Activated T-helper 2 cell treated with anti-CD3 and anti-CD28 coated beads, Interferon-gamma antibody, Interleukin-2, Interleukin-4, amounts not matched to agents 10 μg/mL and 5 μg/mL and 100 μg/mL, durations not matched to agents 14 hours and 24 hours and 36 hours (primary cell): Measurements from ENCODE around the gene ATF7IP. TPM values are rescaled to one million over a fixed set of nuclear protein-coding genes. Genes with fewer than 3 reads are reported as not detected.

Source experiments
- DNase-seq: peaks from one replicate; pipeline ENCODE4 v3.0.0; 2021; ENCODE audit warnings: low spot score
- H3K27ac Mint-ChIP-seq: one replicate; pipeline ENCODE4 v1.8.0; 2021; ENCODE audit warnings: mixed read lengths
- H3K27me3 Mint-ChIP-seq: one replicate; pipeline ENCODE4 v1.8.0; 2021; ENCODE audit warnings: low read depth, mixed read lengths
- H3K36me3 Mint-ChIP-seq: one replicate; pipeline ENCODE4 v1.8.0; 2021; ENCODE audit warnings: low read depth, mixed read lengths
- H3K4me1 Mint-ChIP-seq: one replicate; pipeline ENCODE4 v1.8.0; 2021; ENCODE audit warnings: low read depth, mixed read lengths
- H3K4me3 Mint-ChIP-seq: one replicate; pipeline ENCODE4 v1.8.0; 2021; ENCODE audit warnings: low read depth, mild to moderate bottlenecking, moderate library complexity, mixed read lengths
- H3K9me3 Mint-ChIP-seq: one replicate; pipeline ENCODE4 v1.8.0; 2021; ENCODE audit warnings: mixed read lengths
- intact Hi-C: fragments of 100-400 bp; cut with micrococcal nuclease; formaldehyde crosslinking; loops from one replicate; pipeline ENCODE4 v1.15.1; 2023
- total RNA-seq: library from RNA; stranded (reverse); gene quantifications from 2 replicates; pipeline ENCODE4 v1.2.3, GENCODE V29; 2022

The ATF7IP gene
- total RNA-seq, 1 donor from 2014 or later: 82.1 TPM

- Mint-ChIP-seq H3K36me3 (no peaks in the 10 kb centered on the region), H3K9me3 (no peaks in the 10 kb centered on the region), H3K27ac (no peak overlapping the region), H3K27me3 (peaks cover 1% of the 10 kb centered on the region), H3K4me3 (no peak overlapping the region), H3K4me1 (no peaks in the 10 kb centered on the region)
- intact Hi-C loops: no loop called here
- DNase-seq: no peak
Measured at GRCh38 chr12:14540801-14541462, 175.4 kb downstream of the ATF7IP start.

- no peaks in the 10 kb centered on the region for H3K4me1 Mint-ChIP-seq
- intact Hi-C loops: no loop called here
- no peak overlapping the region for H3K27ac Mint-ChIP-seq
- H3K4me3 Mint-ChIP-seq: no peak overlapping the region
- H3K9me3 Mint-ChIP-seq: peaks cover 4% of the 10 kb centered on the region
- DNase-seq: no peak
- peaks cover 2% of the 10 kb centered on the region for H3K27me3 Mint-ChIP-seq
- no peaks in the 10 kb centered on the region for H3K36me3 Mint-ChIP-seq
Measured at GRCh38 chr12:14545144-14546124, 180.0 kb downstream of the ATF7IP start.

- DNase-seq: no peak
- Mint-ChIP-seq H3K4me1 (no peaks in the 10 kb centered on the region), H3K27me3 (peaks cover 2% of the 10 kb centered on the region), H3K27ac (no peak overlapping the region), H3K9me3 (peaks cover 4% of the 10 kb centered on the region), H3K4me3 (no peak overlapping the region), H3K36me3 (no peaks in the 10 kb centered on the region)
- intact Hi-C loops: no loop called here
Measured at GRCh38 chr12:14547571-14547970, 182.1 kb downstream of the ATF7IP start.

GRCh38 chr12:14548609-14549008 lies 183.1 kb downstream of the ATF7IP start:
- Mint-ChIP-seq H3K36me3 (no peaks in the 10 kb centered on the region), H3K27me3 (peaks cover 2% of the 10 kb centered on the region), H3K4me3 (no peak overlapping the region), H3K9me3 (peaks cover 4% of the 10 kb centered on the region), H3K4me1 (no peaks in the 10 kb centered on the region), H3K27ac (no peak overlapping the region)
- no peak for DNase-seq
- intact Hi-C loops: no loop called here

Other genes starting within 250 kb of the ATF7IP start
- not detected in 2 replicates for gene PLBD1, start 202.2 kb downstream of the ATF7IP start, total RNA-seq